Measurements from ENCODE around the gene USP47.

- TF ChIP-seq CTCF (IDR thresholded peaks at IDR 0.05; ENCODE audit: low read depth, low read length, poor library complexity, severe bottlenecking) (peak; percentile 52), EZH2phosphoT487 (IDR thresholded peaks at IDR 0.05; ENCODE audit: borderline replicate concordance, low read length) (no peak)
Observed at GRCh38 chr11:11987503-11988022, 145.8 kb downstream of the USP47 start.

All from DOHH2 (cell line).